T-helper 9 cell (primary cell): ENCODE data around the gene POLR2L.

Source experiments
- DNase-seq: peaks from one replicate; pipeline ENCODE4 v3.0.0-alpha.2; 2020

POLR2L gene

DNA sequence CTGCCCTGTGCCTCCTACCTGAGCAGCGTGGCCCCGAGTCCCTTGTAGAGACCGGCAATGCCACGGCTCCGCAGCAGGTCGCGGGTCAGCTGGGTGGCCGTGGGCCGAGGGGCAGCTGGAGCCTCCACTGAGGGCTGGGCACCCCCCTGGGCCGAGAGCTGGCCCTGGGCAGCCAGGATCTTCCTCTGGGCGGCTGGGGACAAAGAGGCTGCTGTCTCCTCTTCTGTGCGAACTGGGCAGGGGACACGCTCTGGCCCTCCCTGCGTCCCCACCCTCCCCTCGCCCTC is 49.9 kb downstream of the POLR2L start:
- no peak for DNase-seq

DNA sequence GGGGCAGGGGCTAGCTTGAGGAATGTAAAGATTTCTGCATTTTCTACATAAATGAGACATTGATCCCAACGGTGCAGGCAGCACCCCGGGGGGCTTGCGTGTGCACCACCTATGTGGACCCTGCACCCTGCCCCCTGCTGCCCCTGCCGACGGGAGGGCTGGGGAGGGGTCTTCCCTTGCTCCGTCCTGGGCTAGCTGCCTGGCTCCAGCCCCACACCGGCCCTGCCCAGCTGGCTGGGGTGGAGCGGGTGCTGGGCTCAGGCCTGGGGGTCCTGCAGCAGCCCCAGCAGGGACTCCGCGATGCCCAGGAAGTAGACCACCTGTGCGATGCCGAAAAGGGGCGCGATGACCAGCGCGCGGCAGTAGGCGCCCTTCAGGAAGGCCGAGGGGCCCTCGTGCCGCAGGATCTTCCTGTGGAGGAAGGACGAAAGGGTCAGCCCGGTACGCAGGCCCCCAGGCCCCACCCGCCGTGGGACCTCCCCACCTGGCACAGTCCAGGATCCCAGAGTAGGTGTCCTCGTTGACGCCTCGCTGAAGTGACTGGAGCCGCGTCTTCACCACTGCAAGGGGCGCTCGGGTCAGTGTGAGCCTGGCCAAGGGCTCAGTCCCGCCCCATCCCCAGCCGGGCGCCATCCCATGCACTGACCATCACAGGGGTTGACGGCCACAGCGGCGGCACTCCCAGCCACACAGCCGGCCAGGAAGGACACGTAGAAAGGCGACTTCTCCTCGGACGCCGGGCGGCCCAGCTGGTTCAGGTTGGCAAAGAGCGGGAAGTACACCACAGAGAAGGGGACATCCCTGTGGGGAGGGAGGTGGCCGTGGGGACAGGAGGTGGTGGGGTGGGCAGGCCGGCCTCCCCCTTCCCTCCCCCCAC is 50.4 kb downstream of the POLR2L start:
- DNase-seq = no peak

DNA sequence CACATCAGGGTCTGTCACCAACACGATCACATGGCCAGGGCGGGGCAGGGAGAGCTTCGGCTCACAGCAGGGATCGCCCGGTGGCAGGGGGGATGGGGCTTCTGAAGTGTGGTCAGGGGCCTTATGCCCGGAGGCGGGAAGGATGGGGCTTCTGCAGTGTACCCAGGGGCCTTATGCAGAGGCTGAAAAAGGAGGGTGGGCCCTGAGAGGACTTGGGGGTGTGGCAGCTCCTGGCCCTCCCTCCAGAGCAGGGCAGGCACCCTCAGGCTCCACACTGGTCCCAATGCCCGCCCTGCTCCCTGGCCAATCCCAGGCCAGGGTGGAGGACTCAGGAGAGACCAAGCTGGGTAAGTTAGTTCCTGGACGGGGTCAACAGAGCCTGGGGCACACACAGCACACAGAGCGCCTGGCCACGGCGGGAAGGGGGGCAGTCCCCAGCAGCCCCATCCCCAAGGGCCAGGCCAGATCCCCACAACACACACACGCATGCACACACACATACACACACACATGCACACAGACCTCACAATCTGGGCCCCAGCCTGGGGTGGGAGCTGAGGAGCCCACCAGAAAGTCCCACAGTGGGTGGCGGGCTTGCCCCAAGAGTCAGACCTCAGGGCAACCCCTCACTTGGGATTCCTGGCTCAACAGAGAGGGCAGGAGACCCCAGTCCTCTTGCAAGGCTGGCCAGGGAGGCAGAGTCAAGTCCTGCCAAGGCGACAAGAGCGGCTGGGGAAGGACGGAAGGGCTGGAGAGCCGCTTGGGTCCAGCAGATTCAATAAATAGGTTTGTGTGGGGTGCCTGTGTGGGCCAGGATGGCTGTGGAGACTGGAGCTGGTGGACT is 51.4 kb downstream of the POLR2L start:
- no peak for DNase-seq

DNA sequence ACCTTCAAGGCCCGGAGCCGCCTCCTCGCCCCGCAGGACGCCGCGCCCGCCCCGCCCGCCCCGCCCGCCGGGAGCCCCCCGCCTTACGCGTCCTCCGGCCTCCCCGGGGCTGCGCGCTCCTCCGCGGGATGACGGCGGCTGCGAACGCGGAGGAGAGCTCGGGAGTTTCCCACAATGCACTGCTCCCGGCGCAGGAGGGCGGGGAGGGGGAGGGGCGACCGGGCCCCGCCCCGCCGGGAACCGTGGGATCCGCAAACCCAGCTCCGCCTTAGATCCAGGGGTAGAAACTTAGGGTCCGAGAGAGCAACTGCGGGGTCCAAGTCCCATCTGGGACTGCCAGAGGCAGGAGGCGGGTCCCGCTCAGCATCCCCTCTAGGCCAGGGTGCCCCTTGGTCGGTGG is 52.4 kb downstream of the POLR2L start, which contains the start of gene CEND1:
Gene CEND1 (minus strand): TSS at position 148 of the 400 bp plus-strand sequence. CDS start 1,514 bp downstream, outside the sequence.
- no peak for DNase-seq
